Thyroid gland (tissue), 4 donors: ENCODE measurements around the gene GPR22.

Experiments
- POLR2A ChIP-seq, 2 donors: fragments of 450-650 bp; IDR thresholded peaks; one replicate each; pipeline ENCODE4 v1.6.1; 2017; ENCODE audit warnings: antibody characterized with exemption in 2 of 2, mild to moderate bottlenecking in 2 of 2, moderate library complexity in 1 of 2
- TF ChIP-seq, protein P1 (sequence below), 6 experiments: fragments of 200-600 bp in 3 of 6; fragments of 450-650 bp in 3 of 6; sonication (generic) in 3 of 6; IDR thresholded peaks; one replicate each; pipeline ENCODE4 v1.5.1; 2016 to 2019; ENCODE audit warnings: antibody characterized with exemption in 6 of 6, mild to moderate bottlenecking in 2 of 6, inconsistent platforms in 1 of 6, moderate library complexity in 1 of 6

DNA sequence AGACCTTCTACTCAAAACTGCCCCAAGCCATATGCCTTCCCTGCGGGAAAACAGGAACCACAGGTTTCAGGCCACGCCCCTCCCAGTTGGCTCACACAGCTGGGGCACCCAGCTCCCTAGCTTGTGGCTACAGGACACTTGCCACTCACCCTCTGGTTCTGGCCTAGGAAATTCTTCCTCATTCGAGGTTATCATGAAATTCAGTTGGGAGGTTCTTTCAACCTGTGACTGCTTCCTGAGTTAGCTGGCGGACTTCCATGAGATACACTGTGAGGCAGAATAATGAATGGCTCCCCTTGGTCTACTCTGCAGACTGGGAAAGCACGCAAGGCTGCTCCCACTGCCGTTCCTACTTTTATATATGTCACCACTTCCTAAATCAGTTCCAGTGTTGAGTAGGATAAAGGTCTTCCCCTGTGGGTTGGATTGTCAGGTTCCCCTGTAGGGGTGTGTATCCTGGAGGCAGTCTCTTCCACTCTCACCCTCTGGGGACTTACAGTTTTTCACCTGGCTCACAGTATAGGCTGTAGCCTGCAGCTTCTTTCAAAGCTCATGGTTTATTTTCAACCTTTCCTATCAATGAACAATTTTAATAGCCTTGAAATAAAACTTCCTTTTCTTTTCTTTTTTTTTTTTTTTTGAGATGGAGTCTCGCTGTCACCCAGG lies 37.0 kb downstream of the GPR22 start:
- TF ChIP-seq, protein P1, sequence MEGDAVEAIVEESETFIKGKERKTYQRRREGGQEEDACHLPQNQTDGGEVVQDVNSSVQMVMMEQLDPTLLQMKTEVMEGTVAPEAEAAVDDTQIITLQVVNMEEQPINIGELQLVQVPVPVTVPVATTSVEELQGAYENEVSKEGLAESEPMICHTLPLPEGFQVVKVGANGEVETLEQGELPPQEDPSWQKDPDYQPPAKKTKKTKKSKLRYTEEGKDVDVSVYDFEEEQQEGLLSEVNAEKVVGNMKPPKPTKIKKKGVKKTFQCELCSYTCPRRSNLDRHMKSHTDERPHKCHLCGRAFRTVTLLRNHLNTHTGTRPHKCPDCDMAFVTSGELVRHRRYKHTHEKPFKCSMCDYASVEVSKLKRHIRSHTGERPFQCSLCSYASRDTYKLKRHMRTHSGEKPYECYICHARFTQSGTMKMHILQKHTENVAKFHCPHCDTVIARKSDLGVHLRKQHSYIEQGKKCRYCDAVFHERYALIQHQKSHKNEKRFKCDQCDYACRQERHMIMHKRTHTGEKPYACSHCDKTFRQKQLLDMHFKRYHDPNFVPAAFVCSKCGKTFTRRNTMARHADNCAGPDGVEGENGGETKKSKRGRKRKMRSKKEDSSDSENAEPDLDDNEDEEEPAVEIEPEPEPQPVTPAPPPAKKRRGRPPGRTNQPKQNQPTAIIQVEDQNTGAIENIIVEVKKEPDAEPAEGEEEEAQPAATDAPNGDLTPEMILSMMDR (IDR thresholded peaks at IDR 0.05) = no peak
- TF ChIP-seq POLR2A (IDR thresholded peaks at IDR 0.05) = no peak
